Stimulated activated naive CD8-positive, alpha-beta T cell treated with anti-CD3 and anti-CD28 coated beads, Interleukin-15, amount 100 ng/mL, for 72 hours (primary cell): Measurements from ENCODE around the gene APBA2.
A peak's percentile ranks its signal among the peaks of the same experiment; 100 is the strongest.

Experiments used
- ATAC-seq: fragments of 150-1000 bp; cut with Tn5 transposase; 2 replicates; pipeline ENCODE4 v1.10.0; 2021; ENCODE audit warnings: mild to moderate bottlenecking, moderate library complexity
- DNase-seq, 2 donors: peaks; one replicate each; pipeline ENCODE4 v3.0.0; 2021 to 2022
- H3K27ac Mint-ChIP-seq, 2 donors: one replicate each; pipeline ENCODE4 v1.8.0; 2022; ENCODE audit warnings: mild to moderate bottlenecking in 2 of 2, mixed read lengths in 2 of 2, moderate library complexity in 2 of 2
- H3K27me3 Mint-ChIP-seq: one replicate; pipeline ENCODE4 v1.8.0; 2022; ENCODE audit warnings: mixed read lengths
- H3K4me1 Mint-ChIP-seq: one replicate; pipeline ENCODE4 v1.8.0; 2022; ENCODE audit warnings: mild to moderate bottlenecking, mixed read lengths
- H3K4me3 Mint-ChIP-seq, 2 donors: one replicate each; pipeline ENCODE4 v1.8.0; 2022; ENCODE audit warnings: mild to moderate bottlenecking in 2 of 2, mixed read lengths in 2 of 2, moderate library complexity in 1 of 2
- H3K9me3 Mint-ChIP-seq, 2 donors: one replicate each; pipeline ENCODE4 v1.8.0; 2022; ENCODE audit warnings: mixed read lengths in 2 of 2

Gene APBA2

DNA sequence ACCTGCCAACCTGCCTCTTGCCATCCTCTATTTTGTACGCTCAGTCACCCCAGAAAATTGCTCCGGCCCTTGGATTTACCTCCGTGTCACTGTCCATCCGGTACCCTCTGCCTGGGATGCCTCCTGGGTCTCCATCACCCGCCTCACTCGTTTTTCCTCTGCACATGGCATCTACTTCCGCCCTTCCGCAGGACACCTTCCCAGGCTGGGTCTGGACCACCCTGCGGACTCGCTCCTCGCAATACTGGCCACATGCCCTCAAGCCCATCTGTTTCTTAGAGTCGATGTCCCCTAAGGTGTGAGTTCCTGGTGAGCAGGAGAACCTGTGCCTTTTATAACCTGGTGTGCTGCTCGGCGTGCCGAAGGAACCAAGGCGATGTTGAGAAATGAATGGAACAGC lies 58.5 kb downstream of the APBA2 start:
- Mint-ChIP-seq H3K27ac (no peak overlapping the region), H3K4me1 (peaks cover 100% of the 10 kb centered on the region), H3K27me3 (no peaks in the 10 kb centered on the region), H3K9me3 (peaks cover 5 to 7% of the 10 kb centered on the region in 2 donors), H3K4me3 (no peak overlapping the region)
- no peak for DNase-seq
- ATAC-seq: no peak

DNA sequence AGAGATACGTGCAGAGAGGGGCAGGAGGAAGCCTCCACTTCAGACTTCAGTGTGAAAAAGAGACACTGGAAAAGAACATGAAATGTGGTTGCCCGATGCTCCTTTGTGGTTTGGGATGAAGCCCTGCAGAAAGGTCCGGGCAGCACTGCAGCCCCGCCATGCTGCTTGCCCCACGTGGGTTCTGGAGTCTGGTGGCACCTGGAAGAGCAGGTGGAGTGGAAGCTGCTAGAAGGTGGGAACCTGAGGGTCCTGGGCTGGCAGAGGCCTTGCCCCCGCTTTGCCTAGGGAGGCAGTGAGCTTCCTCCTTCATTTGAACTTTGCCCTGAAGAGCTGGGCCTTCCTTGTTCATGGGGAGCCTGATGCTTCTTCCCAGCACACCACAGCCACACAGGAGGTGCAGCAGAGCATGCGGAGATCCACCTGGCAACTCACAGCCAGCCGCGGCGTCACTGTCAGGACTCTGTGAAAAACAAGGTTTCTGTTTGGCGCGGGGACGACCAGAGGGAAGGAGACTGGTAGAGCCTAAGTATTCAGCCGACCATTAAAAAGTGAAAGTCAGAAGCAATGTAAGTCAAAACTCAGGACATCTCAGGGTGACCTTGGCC lies 59.0 kb downstream of the APBA2 start:
- ATAC-seq (no peak), DNase-seq (no peak)
- no peak overlapping the region for H3K4me3 Mint-ChIP-seq
- no peak overlapping the region for H3K27ac Mint-ChIP-seq
- H3K27me3 Mint-ChIP-seq: no peaks in the 10 kb centered on the region
- H3K4me1 Mint-ChIP-seq: peaks cover 100% of the 10 kb centered on the region
- peaks cover 5 to 7% of the 10 kb centered on the region in 2 donors for H3K9me3 Mint-ChIP-seq

- Mint-ChIP-seq H3K4me3 (no peak overlapping the region), H3K4me1 (peaks cover 97% of the 10 kb centered on the region), H3K27ac (no peak overlapping the region), H3K9me3 (peaks cover 5 to 7% of the 10 kb centered on the region in 2 donors), H3K27me3 (no peaks in the 10 kb centered on the region)
- ATAC-seq (no peak), DNase-seq (no peak)
Measured at GRCh38 chr15:28945626-28946230, 60.0 kb downstream of the APBA2 start.

DNA sequence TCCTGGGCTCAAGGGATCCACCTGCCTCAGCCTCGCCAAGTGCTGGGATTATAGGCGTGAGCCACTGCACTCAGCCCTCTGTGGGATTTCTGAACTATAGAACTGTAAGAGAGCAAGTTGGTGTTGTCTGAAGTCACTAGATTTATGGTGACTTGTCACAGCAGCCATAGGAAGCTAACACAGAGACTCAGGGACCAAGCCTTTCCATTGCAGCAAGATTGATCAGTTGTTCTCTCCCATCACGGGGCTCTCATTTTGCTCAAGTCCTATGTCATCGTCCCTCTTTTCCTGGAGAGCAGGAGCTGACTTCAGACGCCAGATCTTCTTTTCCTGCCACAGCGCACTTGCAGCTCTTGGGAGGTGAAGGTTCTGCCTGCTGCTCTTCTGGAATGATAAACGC lies 61.0 kb downstream of the APBA2 start:
- Mint-ChIP-seq H3K9me3 (peaks cover 5 to 7% of the 10 kb centered on the region in 2 donors), H3K4me3 (no peak overlapping the region), H3K4me1 (peaks cover 88% of the 10 kb centered on the region), H3K27ac (no peak overlapping the region), H3K27me3 (no peaks in the 10 kb centered on the region)
- ATAC-seq (no peak), DNase-seq (no peak)

GRCh38 chr15:28947221-28947674 lies 61.5 kb downstream of the APBA2 start:
- Mint-ChIP-seq H3K27me3 (no peaks in the 10 kb centered on the region), H3K27ac (peak overlapping the region in 1 of 2 donors; percentile 57), H3K4me3 (no peak overlapping the region), H3K9me3 (peaks cover 5 to 7% of the 10 kb centered on the region in 2 donors), H3K4me1 (peaks cover 88% of the 10 kb centered on the region)
- DNase-seq (no peak), ATAC-seq (no peak)

- no peak for DNase-seq
- Mint-ChIP-seq H3K27me3 (no peaks in the 10 kb centered on the region), H3K27ac (peak overlapping the region; percentile 10 to 91), H3K9me3 (peaks cover 5 to 7% of the 10 kb centered on the region in 2 donors), H3K4me1 (peaks cover 88% of the 10 kb centered on the region), H3K4me3 (peak overlapping the region; percentile 70 to 72)
- no peak for ATAC-seq
Measured at GRCh38 chr15:28948036-28948435, 62.3 kb downstream of the APBA2 start.

DNA sequence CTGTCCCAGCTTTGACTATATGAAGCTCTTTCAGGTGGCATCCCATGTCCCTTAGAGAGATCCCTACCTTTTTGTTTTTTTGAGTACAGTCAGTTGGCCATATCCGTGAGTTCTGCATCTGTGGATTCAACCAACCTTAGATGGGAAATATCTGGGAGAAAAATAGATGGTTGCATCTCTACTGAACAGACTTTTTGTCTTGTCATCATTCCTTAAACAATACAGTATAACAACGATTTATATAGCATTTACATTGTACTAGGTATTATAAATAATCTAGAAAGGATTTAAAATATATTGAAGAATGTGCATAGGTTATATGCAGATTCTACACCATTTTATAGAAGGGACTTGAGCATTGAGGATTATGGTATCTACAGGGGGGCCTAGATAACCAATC lies 65.1 kb downstream of the APBA2 start:
- Mint-ChIP-seq H3K4me3 (no peak overlapping the region), H3K4me1 (peaks cover 88% of the 10 kb centered on the region), H3K27ac (no peak overlapping the region), H3K9me3 (peaks cover 4 to 5% of the 10 kb centered on the region in 2 donors), H3K27me3 (peaks cover 12% of the 10 kb centered on the region)
- no peak for DNase-seq
- ATAC-seq: no peak

GRCh38 chr15:28952666-28953491 lies 67.1 kb downstream of the APBA2 start:
- peaks cover 12% of the 10 kb centered on the region for H3K27me3 Mint-ChIP-seq
- peaks cover 88% of the 10 kb centered on the region for H3K4me1 Mint-ChIP-seq
- no peak for ATAC-seq
- no peaks in the 10 kb centered on the region for H3K9me3 Mint-ChIP-seq
- H3K4me3 Mint-ChIP-seq: no peak overlapping the region
- no peak for DNase-seq
- no peak overlapping the region for H3K27ac Mint-ChIP-seq

GRCh38 chr15:28953573-28954195 lies 67.9 kb downstream of the APBA2 start:
- no peak overlapping the region for H3K27ac Mint-ChIP-seq

DNA sequence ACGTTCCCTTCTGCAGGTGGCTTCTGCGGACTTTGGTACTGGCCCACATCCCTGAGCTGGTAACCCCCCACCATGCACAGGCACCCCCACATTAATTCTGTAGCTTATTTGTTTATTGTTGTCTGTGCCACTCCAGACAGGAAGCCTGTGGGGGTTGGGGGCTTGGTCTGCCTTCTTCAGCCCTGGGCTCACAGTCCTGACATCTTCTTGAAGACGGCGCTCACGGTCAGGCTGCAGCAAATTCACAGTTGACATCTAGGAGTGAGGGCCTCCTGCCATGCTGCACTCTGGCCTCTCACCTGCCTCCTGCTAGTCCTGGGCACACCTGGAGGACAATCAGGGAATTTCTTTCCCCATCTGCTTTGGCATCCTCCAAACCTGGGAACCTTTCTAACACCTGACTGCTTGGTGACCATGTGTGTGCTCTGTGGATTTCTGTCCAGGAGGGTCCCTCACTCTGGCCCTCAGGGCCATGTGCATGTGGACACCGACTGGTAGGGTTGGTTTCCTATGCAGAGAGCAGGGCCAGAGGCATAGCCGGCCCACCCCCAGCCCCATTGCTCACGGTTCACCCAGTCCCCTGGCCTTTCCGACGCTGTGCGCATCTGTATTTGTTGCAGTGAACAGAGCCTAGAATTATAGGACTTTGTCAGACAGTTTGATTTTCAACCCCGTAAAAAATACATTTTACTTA lies 68.8 kb downstream of the APBA2 start:
- Mint-ChIP-seq H3K27ac (peak overlapping the region in 1 of 2 donors; percentile 22), H3K27me3 (peaks cover 12% of the 10 kb centered on the region), H3K4me3 (peak overlapping the region; percentile 60 to 73), H3K9me3 (no peaks in the 10 kb centered on the region), H3K4me1 (peaks cover 84% of the 10 kb centered on the region)
- DNase-seq: no peak
- no peak for ATAC-seq

More at GRCh38 chr15:28953573-28954195, 67.9 kb downstream of the APBA2 start:
- Mint-ChIP-seq H3K9me3 (no peaks in the 10 kb centered on the region), H3K4me1 (peaks cover 88% of the 10 kb centered on the region), H3K27me3 (peaks cover 12% of the 10 kb centered on the region), H3K4me3 (no peak overlapping the region)
- DNase-seq (no peak), ATAC-seq (no peak)

DNA sequence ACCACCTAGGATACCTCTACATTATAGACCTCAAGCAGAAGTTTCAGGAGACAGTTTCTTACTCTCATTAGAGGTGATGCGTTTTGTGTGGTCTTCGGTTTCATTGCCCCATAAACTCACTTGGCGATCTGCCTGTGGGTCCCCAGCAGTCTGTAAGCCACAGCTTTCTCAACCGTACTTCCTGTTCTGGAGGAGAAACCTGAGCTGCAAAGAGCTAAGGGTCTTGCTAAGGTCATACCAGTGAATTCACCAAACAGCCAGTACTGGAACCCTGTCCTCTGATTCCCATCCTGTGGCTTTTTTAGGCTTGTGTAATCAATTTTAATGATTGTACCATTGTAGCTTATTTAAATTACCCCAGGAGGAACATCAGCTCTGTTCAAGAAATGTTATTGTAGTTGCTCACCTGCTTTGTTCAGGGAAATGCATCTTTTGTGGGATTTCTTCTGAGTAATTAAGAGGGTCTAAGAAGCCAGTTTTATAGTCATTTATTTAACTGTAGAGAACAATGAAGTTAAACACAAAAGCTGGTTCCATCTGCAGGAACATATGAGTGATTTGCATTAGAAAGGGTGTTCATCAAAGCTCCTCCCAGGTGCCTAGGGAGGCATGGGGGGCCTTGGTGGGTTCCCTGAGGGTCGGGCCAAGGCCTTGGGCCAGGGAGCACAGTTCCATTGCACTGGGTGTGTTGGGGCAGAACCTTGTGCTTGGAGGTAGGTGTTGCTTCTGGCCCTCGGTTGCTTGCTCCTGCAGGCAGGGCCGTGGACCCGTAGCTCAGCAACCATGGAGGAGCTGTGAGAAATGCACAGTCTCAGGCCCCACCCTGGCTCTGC lies 69.6 kb downstream of the APBA2 start:
- ATAC-seq (peak; percentile 91), DNase-seq (peak; percentile 44 to 61)
- H3K4me3 Mint-ChIP-seq: peak overlapping the region; percentile 60 to 73
- H3K27ac Mint-ChIP-seq: peak overlapping the region in 1 of 2 donors; percentile 22
- no peaks in the 10 kb centered on the region for H3K9me3 Mint-ChIP-seq
- peaks cover 84% of the 10 kb centered on the region for H3K4me1 Mint-ChIP-seq
- H3K27me3 Mint-ChIP-seq: peaks cover 12% of the 10 kb centered on the region

- peak overlapping the region in 1 of 2 donors; percentile 14 for H3K4me3 Mint-ChIP-seq
- H3K27me3 Mint-ChIP-seq: peaks cover 12% of the 10 kb centered on the region
- no peak for ATAC-seq
- no peaks in the 10 kb centered on the region for H3K9me3 Mint-ChIP-seq
- H3K4me1 Mint-ChIP-seq: peaks cover 90% of the 10 kb centered on the region
- DNase-seq: no peak
- H3K27ac Mint-ChIP-seq: no peak overlapping the region
Measured at GRCh38 chr15:28955993-28956421, 70.2 kb downstream of the APBA2 start.

GRCh38 chr15:28956491-28956890 lies 70.7 kb downstream of the APBA2 start:
- H3K27me3 Mint-ChIP-seq: peaks cover 12% of the 10 kb centered on the region
- H3K4me1 Mint-ChIP-seq: peaks cover 94% of the 10 kb centered on the region
- DNase-seq (no peak), ATAC-seq (no peak)
- H3K27ac Mint-ChIP-seq: peak overlapping the region in 1 of 2 donors; percentile 47
- no peaks in the 10 kb centered on the region for H3K9me3 Mint-ChIP-seq
- H3K4me3 Mint-ChIP-seq: peak overlapping the region in 1 of 2 donors; percentile 4
